Loucy (cell line): ENCODE measurements around the gene SMYD4.

Experiments
- EZH2phosphoT487 ChIP-seq: fragments of 200-600 bp; IDR thresholded peaks from 2 replicates; pipeline ENCODE4 v1.6.1; 2018; ENCODE audit warnings: antibody characterized with exemption, mild to moderate bottlenecking, moderate library complexity, borderline replicate concordance
- TF ChIP-seq, protein P1 (sequence below): fragments of 200-600 bp; sonication (generic); conservative IDR thresholded peaks from 2 replicates; pipeline ENCODE4 v1.5.1; 2014; ENCODE audit warnings: mild to moderate bottlenecking, antibody characterized with exemption, low read length

DNA sequence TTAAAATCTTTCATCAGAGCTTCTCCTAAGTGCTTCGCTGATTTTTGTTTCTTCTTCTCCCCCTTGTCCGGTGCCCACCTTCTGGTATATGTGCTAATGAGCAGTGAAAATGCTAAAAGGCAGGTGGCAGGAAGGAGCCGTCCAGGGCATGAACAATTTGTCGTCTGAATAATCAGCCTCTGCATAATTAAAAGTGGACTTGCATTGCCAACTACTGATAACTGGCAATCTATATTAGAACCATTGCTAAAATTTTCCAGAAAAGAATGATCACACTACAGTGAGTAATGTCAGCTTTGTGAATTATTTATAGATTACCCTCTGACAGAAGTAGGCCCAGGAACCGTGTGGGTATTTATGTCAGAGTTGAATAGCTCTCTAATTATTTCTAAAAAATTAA is 39.8 kb downstream of the SMYD4 start:
- TF ChIP-seq, protein P1, sequence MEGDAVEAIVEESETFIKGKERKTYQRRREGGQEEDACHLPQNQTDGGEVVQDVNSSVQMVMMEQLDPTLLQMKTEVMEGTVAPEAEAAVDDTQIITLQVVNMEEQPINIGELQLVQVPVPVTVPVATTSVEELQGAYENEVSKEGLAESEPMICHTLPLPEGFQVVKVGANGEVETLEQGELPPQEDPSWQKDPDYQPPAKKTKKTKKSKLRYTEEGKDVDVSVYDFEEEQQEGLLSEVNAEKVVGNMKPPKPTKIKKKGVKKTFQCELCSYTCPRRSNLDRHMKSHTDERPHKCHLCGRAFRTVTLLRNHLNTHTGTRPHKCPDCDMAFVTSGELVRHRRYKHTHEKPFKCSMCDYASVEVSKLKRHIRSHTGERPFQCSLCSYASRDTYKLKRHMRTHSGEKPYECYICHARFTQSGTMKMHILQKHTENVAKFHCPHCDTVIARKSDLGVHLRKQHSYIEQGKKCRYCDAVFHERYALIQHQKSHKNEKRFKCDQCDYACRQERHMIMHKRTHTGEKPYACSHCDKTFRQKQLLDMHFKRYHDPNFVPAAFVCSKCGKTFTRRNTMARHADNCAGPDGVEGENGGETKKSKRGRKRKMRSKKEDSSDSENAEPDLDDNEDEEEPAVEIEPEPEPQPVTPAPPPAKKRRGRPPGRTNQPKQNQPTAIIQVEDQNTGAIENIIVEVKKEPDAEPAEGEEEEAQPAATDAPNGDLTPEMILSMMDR, result no peak
- TF ChIP-seq EZH2phosphoT487, result no peak
